Endometrial microvascular endothelial cells (primary cell): Measurements from ENCODE around the gene BROX. TPM values are rescaled to one million over a fixed set of nuclear protein-coding genes. Genes with fewer than 3 reads are reported as not detected.
"Not testable (repeated sequence)": the region's sequence is repeated elsewhere in the genome, so short reads cannot be mapped to it uniquely, and the experiment has no call there.

ENCODE experiments used
- in situ Hi-C: cut with HindIII; loops from 2 replicates; pipeline ENCODE4 v1.10.0; 2017; ENCODE audit warnings: low sequenced_read_pairs, low pct_unique_long_range_greater_than_20kb; ENCODE audit errors: inconsistent ontology term
- total RNA-seq: library from RNA; depleted of rRNA; stranded (reverse); fragments of >200 nt; gene quantifications from one replicate; pipeline ENCODE4 v1.2.3, GENCODE V29; 2015; ENCODE audit errors: inconsistent ontology term

BROX gene
- total RNA-seq, 1 donor from 2014 or later = 66.5 TPM

GRCh38 chr1:222716393-222716792 is 4.0 kb downstream of the BROX start:
- in situ Hi-C loops = no loop called here

GRCh38 chr1:222728746-222729145 is 16.4 kb downstream of the BROX start:
- in situ Hi-C loops = no loop called here

GRCh38 chr1:222730866-222731265 is 18.5 kb downstream of the BROX start:
- in situ Hi-C loops = no loop called here

- in situ Hi-C loops = no loop called here
Measured at GRCh38 chr1:222732216-222733159, 20.1 kb downstream of the BROX start.

GRCh38 chr1:222734740-222735139 is 22.4 kb downstream of the BROX start:
- in situ Hi-C loops = no loop called here

GRCh38 chr1:222736470-222736869 is 24.1 kb downstream of the BROX start:
- in situ Hi-C loops = no loop called here

- in situ Hi-C loops = no loop called here
Measured at GRCh38 chr1:222736972-222737371, 24.6 kb downstream of the BROX start, which contains the start of gene FAM177B. FAM177B (plus strand) TSS chr1:222737202; CDS start chr1:222746546, 9,344 bp downstream.

- in situ Hi-C loops = no loop called here
Measured at GRCh38 chr1:222739465-222739864, 27.1 kb downstream of the BROX start.

- in situ Hi-C loops = no loop called here
Measured at GRCh38 chr1:222739929-222740328, 27.6 kb downstream of the BROX start.

- in situ Hi-C loops = not testable (repeated sequence)
Measured at GRCh38 chr1:222741630-222742457, 29.5 kb downstream of the BROX start.

GRCh38 chr1:222749927-222750326 is 37.6 kb downstream of the BROX start:
- in situ Hi-C loops = no loop called here

GRCh38 chr1:222750651-222751050 is 38.3 kb downstream of the BROX start:
- in situ Hi-C loops = no loop called here

- in situ Hi-C loops = no loop called here
Measured at GRCh38 chr1:222751255-222751654, 38.9 kb downstream of the BROX start.

GRCh38 chr1:222754366-222755139 is 42.2 kb downstream of the BROX start:
- in situ Hi-C loops = no loop called here

- in situ Hi-C loops = no loop called here
Measured at GRCh38 chr1:222757646-222758268, 45.4 kb downstream of the BROX start.

- in situ Hi-C loops = no loop called here
Measured at GRCh38 chr1:222759451-222760035, 47.2 kb downstream of the BROX start.

GRCh38 chr1:222761083-222761482 is 48.7 kb downstream of the BROX start:
- in situ Hi-C loops = no loop called here

- in situ Hi-C loops = not testable (repeated sequence)
Measured at GRCh38 chr1:222762178-222762577, 49.8 kb downstream of the BROX start.
